NCI-H187 treated with DMSO at 0.1 percent for 48 hours (cell line): ENCODE measurements around the gene MACROH2A1.
"Not testable (repeated sequence)": the region's sequence is repeated elsewhere in the genome, so short reads cannot be mapped to it uniquely, and the experiment has no call there.

ENCODE experiments used
- DNase-seq: peaks from one replicate; lab custom pipeline; 2025; lab: John Stamatoyannopoulos, UW

The MACROH2A1 gene

GRCh38 chr5:135376961-135377624 lies 21.9 kb downstream of the MACROH2A1 start:
- DNase-seq, result no peak

GRCh38 chr5:135375040-135375793 lies 23.8 kb downstream of the MACROH2A1 start:
- DNase-seq, result no peak

- no peak for DNase-seq
These were observed 25.1 kb downstream of the MACROH2A1 start for GRCh38 chr5:135373736-135374515.

- no peak for DNase-seq
These were observed 26.2 kb downstream of the MACROH2A1 start for GRCh38 chr5:135372654-135373381.

- DNase-seq, result no peak
These were observed 27.3 kb downstream of the MACROH2A1 start for GRCh38 chr5:135371622-135372232.

GRCh38 chr5:135369952-135370351 lies 29.1 kb downstream of the MACROH2A1 start:
- DNase-seq, result no peak

- no peak for DNase-seq
These were observed 31.5 kb downstream of the MACROH2A1 start for GRCh38 chr5:135367554-135367953.

GRCh38 chr5:135367076-135367475 lies 32.0 kb downstream of the MACROH2A1 start:
- no peak for DNase-seq

GRCh38 chr5:135365281-135365680 lies 33.8 kb downstream of the MACROH2A1 start:
- DNase-seq, result no peak

GRCh38 chr5:135364421-135365262 lies 34.4 kb downstream of the MACROH2A1 start:
- no peak for DNase-seq

GRCh38 chr5:135363342-135363741 lies 35.7 kb downstream of the MACROH2A1 start:
- not testable (repeated sequence) for DNase-seq

- no peak for DNase-seq
These were observed 36.9 kb downstream of the MACROH2A1 start for GRCh38 chr5:135362102-135362501.

- DNase-seq, result no peak
These were observed 38.5 kb downstream of the MACROH2A1 start for GRCh38 chr5:135360278-135361274.

GRCh38 chr5:135359374-135360165 lies 39.5 kb downstream of the MACROH2A1 start:
- DNase-seq, result no peak

GRCh38 chr5:135357685-135358084 lies 41.3 kb downstream of the MACROH2A1 start:
- DNase-seq, result no peak

GRCh38 chr5:135356522-135357318 lies 42.3 kb downstream of the MACROH2A1 start:
- no peak for DNase-seq

GRCh38 chr5:135355169-135355568 lies 43.9 kb downstream of the MACROH2A1 start:
- no peak for DNase-seq
